GM12873 (cell line): ENCODE measurements around the gene CATSPERD.

Experiments used
- TF ChIP-seq, protein P1 (sequence below): IDR thresholded peaks from 2 replicates; pipeline ENCODE4 v1.5.1; 2012; ENCODE audit warnings: low read depth, mild to moderate bottlenecking, moderate library complexity, low read length, control low read depth; ENCODE audit not compliant: insufficient read depth; ENCODE audit errors: missing control alignments

Gene CATSPERD

DNA sequence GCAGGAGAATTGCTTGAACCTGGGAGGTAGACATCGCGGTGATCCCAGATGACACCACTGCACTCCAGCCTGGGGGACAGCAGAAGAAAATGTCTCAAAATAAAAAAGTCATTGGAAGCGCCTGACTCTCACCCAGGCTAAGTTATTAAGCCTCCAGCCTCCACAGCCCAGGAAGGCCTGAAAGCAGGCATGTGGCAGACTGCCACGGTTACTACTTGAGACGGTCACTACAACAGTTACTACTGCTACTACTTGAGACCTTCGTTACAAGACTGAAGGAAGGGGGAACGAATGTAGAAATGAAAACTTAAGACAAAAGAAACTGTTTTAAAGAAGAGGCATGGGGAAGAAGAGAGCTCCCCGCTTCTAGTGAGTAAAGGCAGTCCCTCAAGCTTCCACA, 54.5 kb downstream of the CATSPERD start:
- TF ChIP-seq, protein P1, sequence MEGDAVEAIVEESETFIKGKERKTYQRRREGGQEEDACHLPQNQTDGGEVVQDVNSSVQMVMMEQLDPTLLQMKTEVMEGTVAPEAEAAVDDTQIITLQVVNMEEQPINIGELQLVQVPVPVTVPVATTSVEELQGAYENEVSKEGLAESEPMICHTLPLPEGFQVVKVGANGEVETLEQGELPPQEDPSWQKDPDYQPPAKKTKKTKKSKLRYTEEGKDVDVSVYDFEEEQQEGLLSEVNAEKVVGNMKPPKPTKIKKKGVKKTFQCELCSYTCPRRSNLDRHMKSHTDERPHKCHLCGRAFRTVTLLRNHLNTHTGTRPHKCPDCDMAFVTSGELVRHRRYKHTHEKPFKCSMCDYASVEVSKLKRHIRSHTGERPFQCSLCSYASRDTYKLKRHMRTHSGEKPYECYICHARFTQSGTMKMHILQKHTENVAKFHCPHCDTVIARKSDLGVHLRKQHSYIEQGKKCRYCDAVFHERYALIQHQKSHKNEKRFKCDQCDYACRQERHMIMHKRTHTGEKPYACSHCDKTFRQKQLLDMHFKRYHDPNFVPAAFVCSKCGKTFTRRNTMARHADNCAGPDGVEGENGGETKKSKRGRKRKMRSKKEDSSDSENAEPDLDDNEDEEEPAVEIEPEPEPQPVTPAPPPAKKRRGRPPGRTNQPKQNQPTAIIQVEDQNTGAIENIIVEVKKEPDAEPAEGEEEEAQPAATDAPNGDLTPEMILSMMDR = no peak

DNA sequence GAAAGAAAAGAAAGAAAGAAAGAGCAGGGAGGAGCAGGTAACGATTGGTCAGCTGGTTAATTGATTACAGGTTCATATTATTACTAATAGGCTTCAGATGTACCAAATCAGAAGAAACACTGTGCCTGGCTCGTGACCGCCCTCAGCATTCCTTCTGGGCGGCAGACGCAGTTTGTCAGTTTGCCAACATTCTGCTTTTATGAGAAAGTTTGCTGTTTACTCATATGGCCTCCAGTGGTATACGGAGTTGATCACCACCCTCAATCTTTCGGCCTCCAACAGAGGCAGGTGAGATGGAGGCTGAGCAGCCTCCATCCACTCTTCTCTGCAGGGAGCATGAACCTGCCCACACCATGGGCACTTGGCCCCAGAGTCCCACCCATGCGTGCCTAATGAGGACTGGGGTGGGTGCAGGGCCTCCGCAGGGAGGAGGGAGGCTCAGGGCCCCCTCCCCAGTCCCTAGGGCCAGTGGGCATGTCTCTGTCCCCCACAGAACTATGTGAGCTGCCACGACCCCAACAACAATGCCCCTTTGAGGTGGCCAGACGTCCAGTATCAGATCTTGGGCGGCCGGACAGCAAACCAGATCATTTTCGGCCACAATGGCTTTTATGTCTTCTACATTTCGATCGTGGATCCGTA, 55.4 kb downstream of the CATSPERD start:
- TF ChIP-seq, protein P1 = no peak

DNA sequence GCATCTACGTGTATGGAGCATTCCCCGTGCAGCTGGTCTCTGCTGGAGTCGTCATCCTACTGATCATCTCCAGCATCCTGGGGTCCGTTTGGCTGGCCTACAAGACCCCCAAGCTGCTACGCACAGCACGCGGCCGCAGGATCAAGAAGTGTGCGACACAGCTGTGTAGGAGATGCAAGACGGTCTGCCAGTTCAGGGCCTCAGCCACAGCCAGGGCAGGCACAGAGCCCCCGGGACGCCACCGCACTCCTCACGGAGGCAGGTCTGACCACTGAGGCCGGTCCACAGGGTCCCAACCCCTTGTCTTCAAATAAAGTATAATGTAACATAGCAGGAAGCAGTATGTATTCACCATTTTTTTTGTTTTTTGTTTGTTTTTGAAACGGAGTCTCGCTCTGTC, 58.0 kb downstream of the CATSPERD start:
- TF ChIP-seq, protein P1 = no peak

DNA sequence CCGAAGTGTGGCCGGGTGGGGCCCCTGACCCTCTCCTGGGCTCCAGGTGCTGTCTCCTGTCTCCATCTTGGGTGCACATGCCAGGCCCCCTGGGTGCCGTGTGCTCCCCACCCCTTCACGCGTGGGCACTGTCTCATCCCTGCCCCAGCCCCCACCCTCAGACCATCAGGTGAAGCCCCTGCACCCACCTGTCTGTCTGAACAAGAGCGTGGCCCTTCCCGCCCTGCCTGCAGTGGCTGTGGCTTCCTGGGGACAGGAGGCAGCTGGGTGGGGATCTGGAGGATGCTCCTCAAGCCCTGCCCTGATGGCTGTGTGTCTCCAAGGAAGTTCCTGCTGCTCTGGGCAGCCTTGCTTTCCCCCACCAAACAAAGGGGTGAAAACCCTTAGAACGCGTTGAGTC, 61.9 kb downstream of the CATSPERD start:
- TF ChIP-seq, protein P1 = no peak

DNA sequence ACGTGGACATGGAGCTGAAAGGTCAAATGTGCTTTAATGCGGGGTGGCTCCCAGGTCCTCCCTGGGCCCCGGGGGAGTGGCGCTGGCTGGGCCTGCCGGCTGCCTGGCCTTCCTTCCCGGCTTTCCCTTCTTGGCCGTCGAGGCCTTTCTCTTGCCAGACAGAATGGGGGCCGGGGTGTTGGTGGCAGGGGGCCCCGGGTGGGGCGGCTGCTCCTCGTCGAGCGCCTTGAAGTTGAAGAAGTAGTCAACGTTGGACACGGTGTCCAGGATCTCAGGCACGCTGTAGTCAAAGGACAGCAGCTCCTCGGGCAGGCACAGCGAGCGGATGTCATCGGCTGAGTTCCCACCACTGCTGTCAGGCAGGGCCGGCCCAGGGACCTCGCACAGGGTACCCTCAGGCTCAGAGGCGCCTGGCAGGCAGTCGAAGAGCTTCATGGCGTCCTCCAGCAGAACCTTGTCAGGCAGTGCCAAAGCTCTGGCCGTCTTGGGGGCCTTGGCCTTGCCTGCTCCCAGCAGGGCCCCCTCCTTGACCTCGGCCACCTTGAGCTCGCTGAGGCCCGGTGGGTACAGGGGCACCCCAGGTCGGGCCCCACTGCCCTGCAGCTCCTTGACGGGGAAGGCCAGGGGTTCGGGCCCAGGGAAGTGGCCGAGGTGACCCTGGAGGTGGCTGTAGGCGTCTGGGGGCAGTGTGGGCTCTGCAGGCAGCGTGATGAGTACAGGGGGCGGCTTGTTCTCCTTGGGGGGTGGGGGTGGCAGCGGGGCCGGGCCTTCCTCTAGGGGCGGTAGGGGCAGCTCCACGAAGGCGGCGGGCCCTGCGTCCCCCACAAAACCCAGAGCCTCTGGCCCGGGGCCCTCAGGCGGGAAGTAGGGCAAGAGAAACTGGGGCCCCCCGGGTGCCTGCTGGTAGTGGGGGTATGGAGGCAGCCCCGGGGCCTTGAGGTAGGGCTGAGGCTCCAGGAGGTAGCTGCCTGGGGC, 62.8 kb downstream of the CATSPERD start:
- TF ChIP-seq, protein P1 = no peak

DNA sequence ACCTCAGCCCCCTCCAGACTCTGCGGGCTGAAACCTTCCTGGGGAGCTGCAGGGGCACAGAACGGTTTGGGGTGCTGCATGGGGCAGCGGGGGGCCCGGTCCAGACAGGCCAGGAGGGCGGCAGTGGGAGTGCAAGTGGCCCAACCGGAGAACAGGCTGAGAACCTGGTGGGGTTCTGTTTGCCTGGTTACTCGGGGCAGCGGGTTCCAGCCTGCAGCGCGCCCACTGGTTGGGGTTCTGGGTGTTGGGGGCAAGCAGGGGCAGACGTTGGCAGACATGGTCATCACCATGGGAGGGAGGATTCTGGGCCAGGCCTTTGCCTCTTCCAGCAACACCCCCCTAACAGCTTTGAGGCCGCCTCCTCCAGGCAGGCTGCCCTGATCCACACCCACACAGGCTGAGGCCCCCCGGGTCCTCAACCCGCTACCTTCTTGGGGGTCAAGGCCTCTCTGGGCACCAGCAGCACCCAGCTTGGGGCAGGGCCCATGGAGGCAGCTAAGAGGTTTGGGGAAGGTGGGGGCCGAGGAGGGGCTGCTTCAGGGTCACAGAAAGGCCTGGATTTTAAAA, 64.2 kb downstream of the CATSPERD start, which contains the start of gene PRR22:
Gene PRR22, minus strand, starts transcription at position 166 of the 567 bp plus-strand sequence. Its CDS starts 86 bp downstream, at position 80.
- TF ChIP-seq, protein P1 = no peak

DNA sequence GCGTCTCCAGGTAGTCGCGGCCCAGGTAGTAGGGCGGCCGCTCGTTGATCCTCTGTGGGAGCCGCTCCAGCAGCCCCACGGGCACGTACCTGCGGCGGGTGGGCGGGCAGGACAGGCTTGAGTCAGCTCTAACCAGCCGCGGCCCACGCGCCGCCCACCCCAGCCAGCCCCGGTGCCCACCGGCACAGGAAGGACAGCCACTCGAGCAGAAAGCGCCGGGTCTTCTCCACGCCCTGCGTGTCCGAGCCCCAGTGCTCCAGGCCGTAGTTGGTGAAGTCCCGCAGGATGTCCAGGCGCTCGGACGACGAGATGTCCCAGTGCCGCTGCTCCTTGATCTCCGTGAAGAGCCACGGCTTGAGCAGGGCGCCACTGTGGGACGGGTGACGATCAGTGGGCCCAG, 65.0 kb downstream of the CATSPERD start:
- TF ChIP-seq, protein P1 = no peak
